GM12873 (cell line): ENCODE measurements around the gene ST6GAL1.

Experiments
- TF ChIP-seq, protein P1 (sequence below): IDR thresholded peaks from 2 replicates; pipeline ENCODE4 v1.5.1; 2012; ENCODE audit warnings: low read depth, mild to moderate bottlenecking, moderate library complexity, low read length, control low read depth; ENCODE audit not compliant: insufficient read depth; ENCODE audit errors: missing control alignments

ST6GAL1 gene

GRCh38 chr3:186890911-186891310 is 39.4 kb upstream of the ST6GAL1 start:
- TF ChIP-seq, protein P1, sequence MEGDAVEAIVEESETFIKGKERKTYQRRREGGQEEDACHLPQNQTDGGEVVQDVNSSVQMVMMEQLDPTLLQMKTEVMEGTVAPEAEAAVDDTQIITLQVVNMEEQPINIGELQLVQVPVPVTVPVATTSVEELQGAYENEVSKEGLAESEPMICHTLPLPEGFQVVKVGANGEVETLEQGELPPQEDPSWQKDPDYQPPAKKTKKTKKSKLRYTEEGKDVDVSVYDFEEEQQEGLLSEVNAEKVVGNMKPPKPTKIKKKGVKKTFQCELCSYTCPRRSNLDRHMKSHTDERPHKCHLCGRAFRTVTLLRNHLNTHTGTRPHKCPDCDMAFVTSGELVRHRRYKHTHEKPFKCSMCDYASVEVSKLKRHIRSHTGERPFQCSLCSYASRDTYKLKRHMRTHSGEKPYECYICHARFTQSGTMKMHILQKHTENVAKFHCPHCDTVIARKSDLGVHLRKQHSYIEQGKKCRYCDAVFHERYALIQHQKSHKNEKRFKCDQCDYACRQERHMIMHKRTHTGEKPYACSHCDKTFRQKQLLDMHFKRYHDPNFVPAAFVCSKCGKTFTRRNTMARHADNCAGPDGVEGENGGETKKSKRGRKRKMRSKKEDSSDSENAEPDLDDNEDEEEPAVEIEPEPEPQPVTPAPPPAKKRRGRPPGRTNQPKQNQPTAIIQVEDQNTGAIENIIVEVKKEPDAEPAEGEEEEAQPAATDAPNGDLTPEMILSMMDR = no peak

- TF ChIP-seq, protein P1 = no peak
Measured at GRCh38 chr3:186895406-186895805, 34.9 kb upstream of the ST6GAL1 start.

DNA sequence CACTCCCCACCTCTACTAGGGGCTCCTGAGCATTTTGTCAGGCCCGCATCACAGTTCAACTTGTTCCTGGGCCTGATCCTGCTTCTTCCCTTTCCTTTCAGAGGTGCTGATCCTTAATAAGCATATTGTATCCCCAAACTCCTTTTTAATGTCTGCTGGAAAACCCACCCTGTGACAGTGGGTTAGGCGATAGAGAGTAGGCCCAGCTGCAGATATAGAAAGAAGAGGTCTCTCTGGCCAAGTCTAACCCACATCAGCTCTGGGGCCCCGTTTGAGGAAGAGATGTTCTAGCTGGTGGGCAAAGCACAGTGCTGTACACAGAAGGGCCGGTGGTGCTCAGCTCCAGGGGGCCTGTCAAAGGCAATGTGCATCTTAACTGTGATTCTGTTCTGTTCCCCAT is 34.3 kb upstream of the ST6GAL1 start:
- TF ChIP-seq, protein P1 = no peak

- TF ChIP-seq, protein P1 = no peak
Measured at GRCh38 chr3:186896875-186897274, 33.5 kb upstream of the ST6GAL1 start.

- TF ChIP-seq, protein P1 = no peak
Measured at GRCh38 chr3:186901135-186901734, 29.1 kb upstream of the ST6GAL1 start.

GRCh38 chr3:186902154-186902553 is 28.2 kb upstream of the ST6GAL1 start:
- TF ChIP-seq, protein P1 = no peak

DNA sequence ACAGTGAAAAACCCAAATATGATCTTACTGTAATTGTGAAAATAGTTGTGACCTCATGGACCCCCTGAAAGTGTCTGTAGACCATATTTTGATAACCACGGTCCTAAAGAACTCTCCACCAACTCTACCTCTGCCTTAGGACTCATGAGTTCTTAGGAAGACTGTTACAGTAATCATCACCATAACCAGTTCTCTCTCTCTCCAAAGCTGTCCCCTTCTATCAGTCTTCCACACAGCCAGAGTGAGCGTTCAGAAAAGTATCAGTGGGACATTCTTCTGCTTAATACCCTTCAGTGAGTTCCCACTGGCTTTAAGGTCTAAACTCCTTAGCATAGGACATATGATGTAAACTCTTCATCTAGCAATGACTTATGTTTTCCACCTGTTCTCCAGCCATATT is 27.6 kb upstream of the ST6GAL1 start:
- TF ChIP-seq, protein P1 = no peak
